GM12873 (cell line): ENCODE data around the gene ZMYND8.

Source experiments
- CTCF ChIP-seq: IDR thresholded peaks from 2 replicates; pipeline ENCODE4 v1.5.1; 2012; ENCODE audit warnings: low read depth, mild to moderate bottlenecking, moderate library complexity, low read length, control low read depth; ENCODE audit not compliant: insufficient read depth; ENCODE audit errors: missing control alignments

ZMYND8 gene

GRCh38 chr20:47285189-47285588 lies 71.3 kb downstream of the ZMYND8 start:
- no peak for TF ChIP-seq CTCF

GRCh38 chr20:47284373-47284772 lies 72.1 kb downstream of the ZMYND8 start:
- no peak for TF ChIP-seq CTCF

- no peak for TF ChIP-seq CTCF
These were observed 73.1 kb downstream of the ZMYND8 start for GRCh38 chr20:47283411-47283810.

DNA sequence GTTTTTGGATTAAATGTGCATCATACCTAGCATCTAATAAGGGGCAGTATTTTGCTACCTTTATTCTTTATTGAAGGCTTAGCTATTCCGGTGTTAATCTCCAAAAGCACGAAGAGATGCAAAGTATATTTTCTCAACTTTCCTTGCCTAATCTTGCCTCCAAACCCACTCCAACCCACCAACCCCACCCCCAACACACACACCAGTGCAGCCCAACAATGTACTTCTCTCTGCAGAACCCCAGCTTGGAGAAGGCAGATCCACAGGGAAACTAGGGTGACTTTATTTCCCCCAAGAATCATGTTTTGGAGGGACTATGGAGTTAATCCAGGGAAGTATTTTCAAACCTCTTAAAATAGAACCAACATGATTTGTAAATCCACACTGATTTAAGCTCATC lies 73.6 kb downstream of the ZMYND8 start:
- no peak for TF ChIP-seq CTCF

DNA sequence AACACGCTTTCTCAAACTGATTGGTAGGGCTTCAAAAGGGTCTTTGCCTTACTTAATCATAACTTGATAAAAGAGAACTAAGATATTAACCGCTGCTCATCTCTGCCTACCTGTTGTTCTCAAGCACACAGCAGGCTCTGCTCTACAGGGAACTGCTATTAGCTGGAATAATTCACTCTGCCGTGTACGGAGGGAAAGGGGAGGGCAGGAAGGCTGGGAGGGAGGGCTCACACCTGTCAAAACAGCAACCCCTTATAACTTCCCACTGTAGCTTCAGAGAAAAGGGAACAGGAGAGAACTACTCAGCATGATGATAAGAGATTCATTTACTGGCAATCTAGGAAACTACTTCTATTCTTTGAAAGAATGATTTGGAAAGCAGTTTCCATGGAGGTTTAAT lies 75.1 kb downstream of the ZMYND8 start:
- no peak for TF ChIP-seq CTCF

DNA sequence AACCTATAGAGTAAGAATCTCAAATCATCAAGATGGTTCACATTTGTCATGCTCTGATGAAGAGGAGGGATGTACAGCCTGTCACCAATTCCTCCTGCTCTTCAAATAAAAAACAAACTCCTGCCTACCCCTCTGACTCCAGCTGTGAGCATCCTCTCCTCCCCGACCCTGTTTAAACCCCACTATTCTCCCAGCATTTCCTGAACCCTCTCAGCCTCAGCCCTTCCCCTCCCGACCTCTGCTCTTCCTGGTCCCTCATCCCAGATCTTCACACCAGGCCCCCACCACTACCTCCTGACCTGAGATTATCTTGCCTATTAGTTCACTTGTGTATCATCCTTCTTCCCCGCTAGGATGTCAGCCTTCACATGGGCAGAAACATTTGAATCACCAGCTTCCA lies 75.8 kb downstream of the ZMYND8 start:
- TF ChIP-seq CTCF: no peak

GRCh38 chr20:47280228-47280627 lies 76.3 kb downstream of the ZMYND8 start:
- no peak for TF ChIP-seq CTCF
